GM21447 (cell line): ENCODE measurements around the gene ARHGAP4.

Experiments used
- ATAC-seq: cut with Tn5 transposase; IDR thresholded peaks from one replicate; pipeline ENCODE4 v1.9.1; 2021; ENCODE audit not compliant: unreplicated experiment

ARHGAP4 gene

DNA sequence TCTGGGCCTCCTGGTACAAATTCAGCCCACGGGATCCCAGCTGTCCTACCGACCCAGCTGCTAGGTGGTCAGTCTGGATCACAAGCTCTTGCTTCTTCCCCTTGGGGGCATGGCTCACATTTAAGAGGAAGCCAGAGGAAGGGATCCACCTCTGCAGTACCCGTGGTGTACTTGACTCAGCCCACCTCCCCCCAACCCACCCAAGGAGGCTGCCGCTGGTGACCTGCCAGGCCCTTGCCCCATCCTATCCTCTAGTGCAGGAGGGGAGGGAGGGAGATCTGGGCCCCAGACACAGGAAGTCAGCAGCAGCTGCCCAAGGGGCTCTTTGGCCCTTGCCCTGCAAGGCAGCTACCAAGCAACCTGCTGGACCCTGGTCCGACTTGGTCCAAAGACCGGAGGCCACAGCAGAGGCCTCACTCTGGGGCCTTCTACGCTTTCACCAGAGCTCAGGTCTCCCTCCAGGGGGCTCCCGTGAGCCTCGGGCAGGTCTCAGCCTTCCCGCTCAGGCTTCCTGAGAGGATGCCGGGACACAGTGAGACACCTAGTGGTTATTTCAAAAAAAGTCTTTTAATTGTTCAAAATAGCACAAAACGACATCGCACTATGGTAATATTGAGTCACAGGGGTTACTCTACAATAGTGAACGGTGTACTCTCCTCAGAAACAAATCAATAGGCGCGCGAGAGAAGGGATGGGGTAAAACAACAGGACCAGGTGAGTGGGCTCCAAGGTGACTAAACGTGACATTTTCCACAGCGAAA is 21.1 kb upstream of the ARHGAP4 start:
- ATAC-seq = no peak

DNA sequence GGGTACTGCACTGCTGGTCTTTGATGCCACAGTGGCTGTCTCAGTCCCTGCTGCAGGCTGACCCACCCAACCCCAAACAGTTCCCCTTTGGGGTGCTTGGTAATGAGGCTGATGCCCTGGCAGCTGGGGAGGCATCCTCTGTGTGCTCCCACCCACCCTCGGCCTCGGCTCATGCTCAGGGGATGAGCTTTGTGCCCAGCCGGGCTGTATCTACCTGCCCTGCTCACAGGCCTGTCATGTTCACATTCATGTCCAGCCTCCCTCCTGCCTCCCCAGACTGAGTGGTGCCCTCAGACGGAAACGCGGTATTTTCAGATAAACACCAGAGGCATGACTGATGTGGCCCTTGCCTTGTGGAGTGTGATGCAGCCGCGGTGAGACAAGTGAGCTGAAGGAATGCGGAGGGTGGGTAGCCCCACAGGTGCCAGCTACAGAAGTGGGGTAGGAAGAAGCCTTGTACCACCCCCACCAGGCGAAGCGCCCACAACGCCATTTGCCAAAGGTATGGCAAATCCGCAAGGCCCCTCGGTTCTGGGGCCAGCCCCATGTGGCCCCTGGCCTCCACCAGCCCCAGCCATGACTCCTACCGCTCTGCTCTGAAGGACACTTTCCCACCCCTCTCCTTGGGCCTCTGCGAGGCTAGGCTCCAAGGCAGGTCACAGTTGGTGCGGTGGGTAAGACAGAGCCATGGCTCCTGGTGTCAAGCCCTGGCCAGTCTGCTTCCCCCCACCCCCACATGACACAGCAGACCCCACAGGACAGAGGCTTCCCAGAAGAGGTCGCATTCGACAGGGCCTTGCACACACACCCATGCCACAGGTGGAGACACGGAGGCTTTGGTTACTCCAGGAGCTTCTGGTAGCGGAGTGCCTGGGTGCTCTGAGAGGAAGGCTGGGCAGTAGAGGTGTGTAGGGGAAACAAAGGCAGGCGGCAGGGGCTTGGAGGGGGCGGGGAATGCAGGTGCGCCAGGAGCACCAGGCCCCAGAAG is 20.2 kb upstream of the ARHGAP4 start:
- no peak for ATAC-seq

GRCh38 chrX:153944800-153945150 is 18.7 kb upstream of the ARHGAP4 start:
- ATAC-seq = no peak

DNA sequence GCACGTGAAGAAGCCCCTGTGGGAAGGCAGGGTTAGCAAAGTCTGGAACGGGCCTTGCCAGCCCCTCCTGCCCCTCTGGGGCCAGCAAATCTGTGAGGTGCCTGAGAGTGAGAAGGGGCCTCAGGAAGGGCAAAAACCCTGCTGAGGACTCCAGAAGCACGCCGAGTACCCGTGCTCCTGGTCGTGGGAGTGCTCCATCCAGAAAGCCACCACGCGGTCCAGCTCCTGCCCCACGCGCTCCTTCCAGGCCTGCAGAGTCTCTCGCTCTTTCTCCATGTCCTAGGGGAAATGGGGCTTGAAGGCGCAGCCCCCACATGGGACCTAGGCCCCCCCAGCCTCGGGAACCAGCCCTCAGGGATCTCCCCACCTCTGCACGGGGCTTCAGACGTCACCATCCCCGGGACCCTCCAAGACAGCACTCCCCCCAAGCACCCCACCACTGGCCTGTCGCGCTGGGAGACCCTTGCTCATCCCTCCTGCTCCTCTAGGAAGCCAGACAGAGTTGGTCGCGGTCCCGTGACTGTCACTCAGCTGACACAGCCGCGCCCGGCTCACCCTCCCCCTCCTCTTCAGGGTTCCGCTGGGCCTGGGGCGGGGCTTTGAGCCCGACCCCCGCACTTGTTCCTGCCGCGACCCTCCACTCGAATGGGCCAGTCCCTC is 18.2 kb upstream of the ARHGAP4 start, which contains the start of gene RENBP:
Gene RENBP, minus strand, starts transcription at position 504 of the 660 bp plus-strand sequence. Its CDS starts 33 bp downstream, at position 471.
- ATAC-seq = no peak

DNA sequence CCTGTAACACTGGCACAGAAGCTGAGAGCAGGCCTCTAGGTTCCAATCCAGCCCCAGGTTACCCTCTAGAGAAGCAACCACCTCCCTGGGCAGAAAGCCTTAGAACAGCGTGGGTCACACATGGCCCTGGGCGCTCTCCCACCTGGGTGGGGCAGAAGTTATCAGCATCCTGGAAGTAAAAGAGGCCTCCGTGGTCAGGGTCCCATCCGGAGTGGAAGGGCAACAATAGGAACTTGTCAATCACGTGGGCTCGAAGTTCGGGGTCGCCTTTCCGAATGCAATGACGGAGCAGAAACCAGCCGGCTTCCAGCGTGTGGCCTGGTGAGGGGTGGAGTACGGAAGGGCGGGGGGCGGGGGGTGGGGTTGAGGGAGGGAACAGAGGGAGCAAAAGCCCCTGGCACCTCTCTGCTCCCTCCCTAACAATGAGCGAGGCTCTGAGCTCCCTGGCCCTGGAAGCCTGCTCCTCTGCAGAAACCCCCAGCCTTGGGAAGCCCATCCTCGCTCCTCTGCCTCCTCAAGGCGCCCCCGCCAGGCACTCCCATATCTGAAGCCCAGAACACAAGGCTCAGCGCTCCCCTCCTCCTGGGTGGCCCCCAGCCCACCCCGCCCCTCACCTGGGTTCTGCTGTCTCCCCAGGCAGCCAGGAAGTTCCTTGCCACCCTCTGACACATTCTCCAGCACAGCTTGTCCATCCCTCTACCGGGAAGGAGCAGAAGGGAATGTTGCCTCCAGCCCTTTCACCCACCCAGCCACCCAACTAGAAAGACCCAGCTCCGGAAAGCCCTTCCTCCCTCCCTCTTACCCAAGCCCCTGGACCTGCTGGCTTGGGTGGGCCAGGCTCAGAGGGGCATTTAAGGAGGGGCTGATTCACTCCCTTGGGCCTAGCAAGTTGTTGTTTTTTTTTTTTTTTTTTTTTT is 15.5 kb upstream of the ARHGAP4 start:
- ATAC-seq = no peak

DNA sequence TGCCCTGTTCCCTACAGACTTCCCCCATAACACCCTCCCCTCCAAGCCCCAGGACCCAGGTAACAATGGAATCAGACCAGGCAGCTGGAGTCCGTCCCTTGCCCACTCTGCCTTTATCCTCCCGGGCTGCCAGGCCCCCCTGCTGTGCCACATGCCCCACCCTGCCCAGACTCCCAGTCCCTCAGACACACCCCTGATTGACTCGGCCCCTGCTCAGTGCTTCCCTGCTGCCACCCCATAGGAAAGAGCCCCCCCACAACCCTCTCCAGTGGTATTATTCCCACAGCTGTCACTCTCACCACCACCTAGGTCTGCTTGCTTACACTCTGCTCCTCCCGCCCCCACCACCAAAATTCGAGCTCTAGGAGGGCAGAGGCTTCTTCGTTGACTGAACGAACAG is 13.5 kb upstream of the ARHGAP4 start:
- ATAC-seq = no peak

GRCh38 chrX:153938226-153938786 is 12.2 kb upstream of the ARHGAP4 start:
- ATAC-seq = no peak

- ATAC-seq = no peak
Measured at GRCh38 chrX:153937056-153937455, 11.0 kb upstream of the ARHGAP4 start.

- ATAC-seq = peak; percentile 10
Measured at GRCh38 chrX:153935326-153935851, 9.3 kb upstream of the ARHGAP4 start.

- peak; percentile 83 for ATAC-seq
Measured at GRCh38 chrX:153934762-153935325, 8.8 kb upstream of the ARHGAP4 start, which contains the start of gene NAA10. Gene NAA10, minus strand, starts transcription at chrX:153935037. Its CDS starts 133 bp downstream, at chrX:153934904.

GRCh38 chrX:153934148-153934761 is 8.2 kb upstream of the ARHGAP4 start:
- no peak for ATAC-seq

DNA sequence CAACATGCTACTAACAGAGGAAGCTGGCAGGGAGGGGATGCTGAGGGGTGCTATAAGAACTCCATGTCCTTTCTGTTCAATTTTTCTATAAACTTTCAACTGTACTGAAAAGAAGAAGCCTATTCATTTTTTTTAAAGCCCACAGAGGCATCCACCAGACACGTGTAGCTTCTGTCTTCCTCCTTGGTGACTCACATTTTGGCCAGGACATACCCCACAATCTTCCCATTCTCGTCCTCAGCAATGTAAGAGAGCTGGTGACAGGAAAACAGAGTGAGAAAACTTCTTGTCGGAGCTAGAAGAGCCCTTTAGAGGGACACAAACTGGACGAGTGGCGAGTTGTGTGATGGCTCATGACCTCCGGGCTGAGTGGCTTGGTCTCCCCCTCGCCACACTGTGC is 7.7 kb upstream of the ARHGAP4 start:
- no peak for ATAC-seq

DNA sequence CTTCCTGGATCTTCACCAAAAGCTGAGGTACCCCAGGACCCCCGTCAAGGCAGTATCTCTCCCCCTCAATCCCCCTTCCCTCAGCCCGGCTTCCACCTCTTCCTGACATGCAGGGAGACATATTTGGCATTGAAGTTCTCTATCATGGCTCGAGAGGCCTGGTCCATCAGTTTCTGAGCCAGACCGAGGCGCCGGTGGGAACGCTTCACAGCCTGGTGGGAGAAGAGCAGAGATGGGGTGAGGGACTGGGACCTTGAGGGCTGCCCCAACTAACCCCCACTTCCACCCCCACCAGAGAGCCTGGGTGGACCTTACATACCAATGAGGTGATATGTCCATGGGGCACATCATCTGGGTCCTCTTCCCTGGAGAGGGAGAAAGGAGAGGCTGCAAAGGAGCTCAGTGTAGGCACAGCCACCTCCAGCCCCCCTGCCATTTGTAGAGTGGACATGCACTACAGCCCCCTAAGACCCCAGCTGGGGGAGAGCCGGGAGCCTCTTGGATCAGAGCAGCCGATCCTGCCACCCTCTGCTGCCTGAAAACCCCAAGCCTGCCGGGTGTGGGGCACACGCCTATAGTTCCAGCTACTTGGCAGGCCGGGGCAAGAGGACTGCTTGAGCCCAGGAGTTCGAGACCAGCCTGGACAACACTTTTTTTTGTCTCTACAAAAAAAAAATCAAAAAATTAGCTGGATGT is 6.3 kb upstream of the ARHGAP4 start:
- no peak for ATAC-seq

GRCh38 chrX:153931748-153932147 is 5.7 kb upstream of the ARHGAP4 start:
- ATAC-seq = no peak

DNA sequence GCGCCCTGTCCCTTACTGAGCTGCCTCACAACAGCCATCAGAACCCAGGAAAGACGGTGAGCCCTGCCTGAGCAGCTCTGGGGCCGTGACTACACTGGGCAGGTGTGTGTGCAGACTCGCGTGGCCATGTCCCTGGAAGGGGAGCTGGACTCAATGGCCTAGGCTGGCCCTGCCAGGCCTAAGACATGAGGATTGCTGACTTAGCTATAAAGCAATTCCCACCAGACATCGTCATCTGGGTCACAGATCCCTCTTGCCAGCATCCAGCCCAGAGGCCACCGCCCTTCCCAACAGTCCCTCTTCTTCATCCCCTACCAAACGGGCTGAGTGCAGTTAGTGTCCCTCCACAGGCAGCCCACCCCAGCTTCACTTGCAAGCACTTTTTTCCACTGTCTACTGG is 5.1 kb upstream of the ARHGAP4 start:
- no peak for ATAC-seq

GRCh38 chrX:153930011-153930910 is 4.2 kb upstream of the ARHGAP4 start:
- ATAC-seq = no peak

GRCh38 chrX:153929576-153929975 is 3.5 kb upstream of the ARHGAP4 start:
- no peak for ATAC-seq
